NCI-H2029 treated with DMSO at 0.1 percent for 48 hours (cell line): ENCODE measurements around the gene BNIPL.
A peak's percentile ranks its signal among the peaks of the same experiment; 100 is the strongest.

Source experiments
- DNase-seq: peaks from one replicate; lab custom pipeline; 2025; lab: John Stamatoyannopoulos, UW

The BNIPL gene

GRCh38 chr1:151009674-151010345, 26.6 kb upstream of the BNIPL start:
- no peak for DNase-seq

- DNase-seq: no peak
These were observed 26.1 kb upstream of the BNIPL start for GRCh38 chr1:151010346-151010726.

- DNase-seq: peak; percentile 28
These were observed 25.1 kb upstream of the BNIPL start for GRCh38 chr1:151011154-151011850.

- no peak for DNase-seq
These were observed 23.5 kb upstream of the BNIPL start for GRCh38 chr1:151012684-151013471.

GRCh38 chr1:151013518-151013917, 22.9 kb upstream of the BNIPL start:
- DNase-seq: peak; percentile 24

- DNase-seq: peak; percentile 24
These were observed 11.7 kb upstream of the BNIPL start for GRCh38 chr1:151024540-151025146.

- no peak for DNase-seq
These were observed 9.9 kb upstream of the BNIPL start for GRCh38 chr1:151026460-151026859.

- DNase-seq: no peak
These were observed 4.2 kb upstream of the BNIPL start for GRCh38 chr1:151032164-151032563.

GRCh38 chr1:151035167-151035566, 1.2 kb upstream of the BNIPL start:
- DNase-seq: no peak

- no peak for DNase-seq
These were observed 646 bp downstream of the BNIPL start for GRCh38 chr1:151037032-151037431.

- no peak for DNase-seq
These were observed 3.1 kb downstream of the BNIPL start for GRCh38 chr1:151039521-151039920.

- DNase-seq: no peak
These were observed 6.8 kb downstream of the BNIPL start for GRCh38 chr1:151043163-151043562.

- peak; percentile 17 for DNase-seq
These were observed 11.2 kb downstream of the BNIPL start, which contains the start of gene C1orf56 for GRCh38 chr1:151047591-151047924. Gene C1orf56, plus strand, starts transcription at chr1:151047751. Its CDS starts 97 bp downstream, at chr1:151047848.

GRCh38 chr1:151047925-151048644, 11.7 kb downstream of the BNIPL start:
- no peak for DNase-seq

- no peak for DNase-seq
These were observed 12.3 kb downstream of the BNIPL start for GRCh38 chr1:151048645-151049032.

GRCh38 chr1:151049458-151049857, 13.1 kb downstream of the BNIPL start:
- DNase-seq: no peak

- DNase-seq: no peak
These were observed 13.8 kb downstream of the BNIPL start for GRCh38 chr1:151050051-151050688.

GRCh38 chr1:151051356-151052009, 15.1 kb downstream of the BNIPL start:
- DNase-seq: no peak

GRCh38 chr1:151054971-151055547, 18.7 kb downstream of the BNIPL start:
- DNase-seq: no peak

- DNase-seq: no peak
These were observed 19.2 kb downstream of the BNIPL start for GRCh38 chr1:151055581-151055980.
